Sigmoid colon (tissue), 7 donors: ENCODE measurements around the gene ADISSP. TPM values are rescaled to one million over a fixed set of nuclear protein-coding genes. Genes with fewer than 3 reads are reported as not detected.

Experiments used
- DNase-seq: peaks from one replicate; pipeline ENCODE4 v3.0.0-alpha.2; 2019
- H3K27ac ChIP-seq, 4 donors: fragments of 200-600 bp; sonication (generic); one replicate each; pipeline ENCODE4 v1.5.1; 2016 to 2019; ENCODE audit warnings: mild to moderate bottlenecking in 1 of 4
- H3K27me3 ChIP-seq, 3 donors: fragments of 200-600 bp; sonication (generic); one replicate each; pipeline ENCODE4 v1.5.1; 2019; ENCODE audit warnings: mild to moderate bottlenecking in 1 of 3
- H3K36me3 ChIP-seq, 4 donors: fragments of 200-600 bp; sonication (generic); one replicate each; pipeline ENCODE4 v1.5.1; 2016 to 2019
- H3K4me1 ChIP-seq, 4 donors: fragments of 200-600 bp; sonication (generic); one replicate each; pipeline ENCODE4 v1.5.1; 2017 to 2019
- H3K4me3 ChIP-seq, 4 donors: fragments of 200-600 bp; sonication (generic); one replicate each; pipeline ENCODE4 v1.5.1; 2017 to 2019; ENCODE audit warnings: mild to moderate bottlenecking in 2 of 4, moderate library complexity in 1 of 4
- H3K9me3 ChIP-seq, 4 donors: fragments of 200-600 bp in 3 of 4; sonication (generic) in 3 of 4; one replicate each; pipeline versions ENCODE4 v1.5.1 to v1.6.1; 2013 to 2019
- EP300 ChIP-seq, 4 donors: sonication (generic); formaldehyde crosslinking; IDR thresholded peaks; one replicate each; pipeline ENCODE4 v1.6.1; 2017; ENCODE audit warnings: antibody characterized with exemption in 4 of 4
- POLR2A ChIP-seq, 2 donors: fragments of 450-650 bp; IDR thresholded peaks; one replicate each; pipeline ENCODE4 v1.6.1; 2016; ENCODE audit warnings: antibody characterized with exemption in 2 of 2, mild to moderate bottlenecking in 2 of 2, moderate library complexity in 2 of 2
- POLR2AphosphoS5 ChIP-seq, 4 donors: sonication (generic); formaldehyde crosslinking; IDR thresholded peaks; one replicate each; pipeline ENCODE4 v1.6.1; 2017; ENCODE audit warnings: antibody characterized with exemption in 4 of 4
- WGBS, 2 donors: extraction: QIAGEN DNeasy Blood & Tissue Kit; methylation state at CpG; one replicate each; pipeline ENCODE4 v1.1.7; 2013; 5-methylcytosine and 5-hydroxymethylcytosine counted together
- intact Hi-C: fragments of 100-400 bp; cut with DNase I; formaldehyde crosslinking; loops from one replicate; pipeline ENCODE4 v1.15.1; 2023
- polyA plus RNA-seq, 3 donors: library from polyadenylated mRNA; stranded (reverse); fragments of 200-250 nt; gene quantifications; one replicate each; pipeline ENCODE4 v1.2.3, GENCODE V29; 2013
- total RNA-seq, 4 donors: library from RNA; depleted of rRNA; stranded (reverse); fragments of >200 nt; gene quantifications; one replicate each; pipeline ENCODE4 v1.1.0, GENCODE V29; 2016
- TF ChIP-seq, protein P1 (sequence below), 4 experiments: fragments of 450-650 bp in 3 of 4; fragments of 200-600 bp in 1 of 4; IDR thresholded peaks; one replicate each; pipeline ENCODE4 v1.5.1; 2016 to 2019; ENCODE audit warnings: antibody characterized with exemption in 4 of 4, mild to moderate bottlenecking in 3 of 4, moderate library complexity in 2 of 4
- donor health status: healthy with polysubstance abuse.
- donor health status: Bipolar disorder and iron deficiency.
- donor health status: healthy.

Gene ADISSP
- total and polyA plus RNA-seq, 7 donors, result 15.7 to 116 (median 53.2) TPM

DNA sequence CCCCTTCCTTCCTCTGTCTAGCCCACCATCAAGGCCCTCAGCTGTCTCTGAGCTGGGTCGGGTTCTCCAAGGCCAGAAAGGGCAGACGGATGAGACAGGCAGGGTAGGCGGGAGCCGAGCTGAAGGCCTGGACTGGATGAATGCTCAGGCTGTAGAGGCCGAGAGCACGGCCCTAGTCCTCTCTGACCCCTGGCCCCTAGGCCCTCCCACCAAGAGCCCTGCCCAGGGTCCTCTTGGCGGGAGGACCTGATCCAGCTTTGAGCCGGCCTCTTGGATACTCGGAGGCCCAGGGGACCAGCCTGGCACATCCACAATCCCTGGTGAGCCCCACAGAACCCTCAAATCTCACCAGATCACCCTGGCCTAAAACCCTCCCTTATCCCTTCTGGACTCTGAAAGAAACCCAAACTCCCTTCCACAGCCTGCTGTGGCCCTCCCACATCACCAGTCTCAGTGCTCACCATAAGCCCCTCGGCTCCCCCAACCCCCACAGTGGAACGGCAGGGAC, 8.2 kb downstream of the ADISSP start:
- no peak for DNase-seq
- no peaks in the 10 kb centered on the region for H3K27me3 ChIP-seq
- peaks cover 0 to 46% (median 20%) of the 10 kb centered on the region in 4 donors for H3K36me3 ChIP-seq
- H3K27ac ChIP-seq, result peak overlapping the region; percentile 25 to 96 (median 32)
- peaks cover 0 to 48% (median 41%) of the 10 kb centered on the region in 4 donors for H3K4me1 ChIP-seq
- TF ChIP-seq, protein P1, sequence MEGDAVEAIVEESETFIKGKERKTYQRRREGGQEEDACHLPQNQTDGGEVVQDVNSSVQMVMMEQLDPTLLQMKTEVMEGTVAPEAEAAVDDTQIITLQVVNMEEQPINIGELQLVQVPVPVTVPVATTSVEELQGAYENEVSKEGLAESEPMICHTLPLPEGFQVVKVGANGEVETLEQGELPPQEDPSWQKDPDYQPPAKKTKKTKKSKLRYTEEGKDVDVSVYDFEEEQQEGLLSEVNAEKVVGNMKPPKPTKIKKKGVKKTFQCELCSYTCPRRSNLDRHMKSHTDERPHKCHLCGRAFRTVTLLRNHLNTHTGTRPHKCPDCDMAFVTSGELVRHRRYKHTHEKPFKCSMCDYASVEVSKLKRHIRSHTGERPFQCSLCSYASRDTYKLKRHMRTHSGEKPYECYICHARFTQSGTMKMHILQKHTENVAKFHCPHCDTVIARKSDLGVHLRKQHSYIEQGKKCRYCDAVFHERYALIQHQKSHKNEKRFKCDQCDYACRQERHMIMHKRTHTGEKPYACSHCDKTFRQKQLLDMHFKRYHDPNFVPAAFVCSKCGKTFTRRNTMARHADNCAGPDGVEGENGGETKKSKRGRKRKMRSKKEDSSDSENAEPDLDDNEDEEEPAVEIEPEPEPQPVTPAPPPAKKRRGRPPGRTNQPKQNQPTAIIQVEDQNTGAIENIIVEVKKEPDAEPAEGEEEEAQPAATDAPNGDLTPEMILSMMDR (IDR thresholded peaks at IDR 0.05), result no peak
- TF ChIP-seq EP300 (IDR thresholded peaks at IDR 0.05) (no peak), POLR2A (IDR thresholded peaks at IDR 0.05) (no peak), POLR2AphosphoS5 (IDR thresholded peaks at IDR 0.05) (no peak)
- WGBS, 2 donors, result 88 to 93% methylated on average over 11 of the region's 11 CpGs
- H3K9me3 ChIP-seq, result no peaks in the 10 kb centered on the region
- H3K4me3 ChIP-seq, result no peak overlapping the region
- intact Hi-C loops, result loop anchor here (10.0 kb wide), 1 partner anchor 325 kb away; no protein-coding TSS in a partner anchor

DNA sequence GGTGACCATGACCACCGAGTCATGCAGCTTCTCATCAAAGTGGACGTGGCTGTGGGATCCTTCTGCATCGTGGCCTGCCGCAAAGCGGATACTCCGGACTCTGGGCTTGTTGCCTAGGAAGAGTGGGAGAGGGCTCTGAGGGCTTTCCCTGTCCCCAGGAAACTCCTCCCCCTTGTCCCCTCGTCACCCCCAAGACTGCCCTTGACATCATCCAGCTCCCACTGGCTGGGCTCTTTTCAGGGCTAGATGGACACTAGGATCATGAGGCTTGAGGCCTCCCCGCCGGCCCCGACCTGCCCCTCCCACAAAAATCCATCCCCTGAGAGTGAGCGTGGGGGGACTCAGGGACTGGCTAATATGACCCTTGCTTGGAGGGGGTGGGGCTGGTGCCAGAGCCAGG, 9.0 kb downstream of the ADISSP start:
- H3K27ac ChIP-seq, result peak overlapping the region; percentile 25 to 96 (median 32)
- peaks cover 0 to 40% (median 33%) of the 10 kb centered on the region in 4 donors for H3K4me1 ChIP-seq
- intact Hi-C loops, result loop anchor here (10.0 kb wide), 1 partner anchor 326 kb away; no protein-coding TSS in a partner anchor
- H3K27me3 ChIP-seq, result no peaks in the 10 kb centered on the region
- WGBS, 2 donors, result 86 to 94% methylated on average over 11 of the region's 11 CpGs
- peak; percentile 60 for DNase-seq
- peaks cover 0 to 53% (median 23%) of the 10 kb centered on the region in 4 donors for H3K36me3 ChIP-seq
- TF ChIP-seq POLR2AphosphoS5 (IDR thresholded peaks at IDR 0.05) (no peak), EP300 (IDR thresholded peaks at IDR 0.05) (no peak), POLR2A (IDR thresholded peaks at IDR 0.05) (no peak)
- TF ChIP-seq, protein P1 (IDR thresholded peaks at IDR 0.05), result no peak
- no peak overlapping the region for H3K4me3 ChIP-seq
- H3K9me3 ChIP-seq, result no peaks in the 10 kb centered on the region

DNA sequence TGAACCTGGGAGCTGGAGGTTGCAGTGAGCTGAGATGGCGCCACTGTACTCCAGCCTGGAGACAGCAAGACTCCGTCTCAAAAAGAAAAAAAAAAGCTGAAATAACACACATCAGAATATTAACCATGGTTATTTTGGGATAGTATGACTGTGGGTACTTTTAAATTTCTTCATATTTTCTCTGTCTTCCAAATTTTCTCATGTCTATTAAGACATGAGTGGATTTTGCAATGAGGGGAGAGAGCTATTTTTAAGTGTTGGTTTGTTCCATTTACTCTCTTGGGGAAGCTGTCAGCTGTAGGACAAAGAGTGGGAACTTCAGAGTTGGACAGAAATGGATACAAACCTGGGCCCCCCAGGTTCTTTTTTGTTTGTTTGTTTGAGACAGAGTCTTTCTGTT, 10.3 kb downstream of the ADISSP start:
- no peaks in the 10 kb centered on the region for H3K9me3 ChIP-seq
- no peaks in the 10 kb centered on the region for H3K27me3 ChIP-seq
- H3K4me3 ChIP-seq, result no peak overlapping the region
- H3K27ac ChIP-seq, result peak overlapping the region in 2 of 4 donors; percentile 7 to 25
- intact Hi-C loops, result loop anchor here (10.0 kb wide), 1 partner anchor 328 kb away; no protein-coding TSS in a partner anchor
- TF ChIP-seq, protein P1 (IDR thresholded peaks at IDR 0.05), result no peak
- TF ChIP-seq EP300 (IDR thresholded peaks at IDR 0.05), result no peak
- TF ChIP-seq POLR2AphosphoS5 (IDR thresholded peaks at IDR 0.05), result no peak
- no peak for TF ChIP-seq POLR2A (IDR thresholded peaks at IDR 0.05)
- H3K4me1 ChIP-seq, result peaks cover 0 to 35% (median 30%) of the 10 kb centered on the region in 4 donors
- 96 to 97% methylated on average over 2 of the region's 2 CpGs for WGBS, 2 donors
- DNase-seq, result no peak
- peaks cover 0 to 58% (median 23%) of the 10 kb centered on the region in 4 donors for H3K36me3 ChIP-seq

DNA sequence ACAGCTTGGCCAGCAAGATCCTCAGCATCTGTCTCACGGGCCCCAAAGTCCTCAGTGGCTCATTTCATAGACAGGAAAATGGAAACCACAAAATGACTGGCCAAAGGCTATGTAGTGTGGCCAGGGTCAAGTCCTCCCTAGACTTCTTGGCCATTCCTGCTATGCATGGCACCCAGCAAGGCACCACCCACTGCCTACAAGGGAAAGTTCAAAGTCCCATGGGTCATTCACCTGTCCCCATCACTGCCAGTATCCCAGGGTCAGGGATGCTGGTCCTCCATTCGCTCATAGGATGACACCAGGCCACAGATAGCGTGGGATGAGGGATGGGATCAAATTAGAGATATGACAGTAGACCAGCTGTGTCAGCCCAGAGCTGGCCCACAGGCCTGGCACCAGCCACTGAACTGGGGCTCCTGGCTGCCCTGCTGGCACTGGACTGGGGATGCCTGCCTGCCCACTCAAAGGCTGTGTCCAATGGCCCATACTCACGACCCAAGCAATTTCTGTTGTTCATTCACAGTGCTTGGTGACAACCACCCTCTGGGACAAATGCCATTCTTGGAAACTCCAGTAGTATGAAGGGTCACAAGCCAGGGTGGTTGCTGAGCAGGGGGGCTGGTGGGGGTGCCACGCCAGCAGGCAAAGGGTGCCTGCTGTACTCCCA, 11.6 kb downstream of the ADISSP start:
- peaks cover 0 to 70% (median 23%) of the 10 kb centered on the region in 4 donors for H3K36me3 ChIP-seq
- peaks cover 0 to 31% (median 19%) of the 10 kb centered on the region in 4 donors for H3K4me1 ChIP-seq

More for the DNA sequence above, 11.6 kb downstream of the ADISSP start:
- no peaks in the 10 kb centered on the region for H3K9me3 ChIP-seq
- H3K4me3 ChIP-seq, result no peak overlapping the region
- WGBS, 2 donors, result 76 to 86% methylated on average over 5 of the region's 5 CpGs
- H3K27ac ChIP-seq, result no peak overlapping the region
- TF ChIP-seq, protein P1 (IDR thresholded peaks at IDR 0.05), result no peak
- TF ChIP-seq POLR2AphosphoS5 (IDR thresholded peaks at IDR 0.05) (no peak), POLR2A (IDR thresholded peaks at IDR 0.05) (no peak), EP300 (IDR thresholded peaks at IDR 0.05) (no peak)
- DNase-seq, result no peak
- H3K27me3 ChIP-seq, result no peaks in the 10 kb centered on the region
- intact Hi-C loops, result loop anchor here (10.0 kb wide), 1 partner anchor 329 kb away; no protein-coding TSS in a partner anchor
